Heart left ventricle (tissue), 16 donors: Measurements from ENCODE around the gene FAM43A. TPM values are rescaled to one million over a fixed set of nuclear protein-coding genes. Genes with fewer than 3 reads are reported as not detected.

ENCODE experiments used
- ATAC-seq, 4 donors: fragments of 200-7000 bp; cut with Tn5 transposase; one replicate each; pipeline ENCODE4 v1.9.1; 2020 to 2022; ENCODE audit warnings: moderate library complexity in 4 of 4, mild to moderate bottlenecking in 3 of 4, moderate number of reproducible peaks in 1 of 4
- DNase-seq, 5 donors: peaks; one replicate each; pipeline ENCODE4 v3.0.0-alpha.2; 2020
- H3K27ac ChIP-seq, 12 donors: fragments of 200-600 bp; sonication (generic) in 4 of 12; one replicate each; pipeline versions ENCODE4 v1.5.0 to v1.8.0; 2016 to 2022; ENCODE audit warnings: mild to moderate bottlenecking in 2 of 12
- H3K27me3 ChIP-seq, 9 donors: fragments of 200-600 bp; sonication (generic) in 2 of 9; one replicate each; pipeline versions ENCODE4 v1.5.1 to v1.8.0; 2016 to 2022; ENCODE audit warnings: mild to moderate bottlenecking in 3 of 9
- H3K36me3 ChIP-seq, 9 donors: fragments of 200-600 bp; sonication (generic) in 2 of 9; one replicate each; pipeline versions ENCODE4 v1.5.0 to v1.8.0; 2018 to 2022; ENCODE audit warnings: mild to moderate bottlenecking in 2 of 9
- H3K4me1 ChIP-seq, 12 donors: fragments of 200-600 bp; sonication (generic) in 4 of 12; one replicate each; pipeline versions ENCODE4 v1.5.0 to v1.8.0; 2016 to 2022; ENCODE audit warnings: mild to moderate bottlenecking in 3 of 12
- H3K4me3 ChIP-seq, 12 donors: fragments of 200-600 bp; sonication (generic) in 4 of 12; one replicate each; pipeline versions ENCODE4 v1.5.0 to v1.8.0; 2017 to 2022; ENCODE audit warnings: mild to moderate bottlenecking in 9 of 12, moderate library complexity in 4 of 12
- H3K9me3 ChIP-seq, 12 donors: fragments of 200-600 bp; sonication (generic) in 4 of 12; one replicate each; pipeline versions ENCODE4 v1.5.0 to v1.8.0; 2016 to 2022; ENCODE audit warnings: mild to moderate bottlenecking in 1 of 12
- POLR2A ChIP-seq, 2 donors: fragments of 450-650 bp; IDR thresholded peaks; one replicate each; pipeline ENCODE4 v1.6.1; 2017; ENCODE audit warnings: antibody characterized with exemption in 2 of 2, mild to moderate bottlenecking in 2 of 2, moderate library complexity in 2 of 2
- WGBS, 4 donors: extraction: QIAGEN DNeasy Blood & Tissue Kit in 2 of 4; methylation state at CpG; one replicate each; pipeline versions ENCODE4 v1.1.5 to v1.1.7; 2013 to 2018; 5-methylcytosine and 5-hydroxymethylcytosine counted together
- intact Hi-C, 10 donors: fragments of 100-400 bp; cut with DNase I; formaldehyde crosslinking; loops; one replicate each; pipeline versions ENCODE4 v1.11.1 to v1.14.2; 2022
- polyA plus RNA-seq, 2 donors: library from polyadenylated mRNA; stranded (reverse); fragments of 200-250 nt; gene quantifications; one replicate each; pipeline ENCODE4 v1.2.3, GENCODE V29; 2013
- total RNA-seq, 9 donors: library from RNA; depleted of rRNA in 2 of 9; stranded (reverse); fragments of >200 nt in 2 of 9; fragmentation: NEBNext Ultra II Directional in 3 of 9; extraction: Animal tissue kit (Norgen Biotek cat#: 25700) in 3 of 9; gene quantifications; one replicate each; pipeline versions ENCODE4 v1.1.0 to v1.2.4, GENCODE V29; 2016 to 2023
- TF ChIP-seq, protein P1 (sequence below), 12 donors: fragments of 200-600 bp; sonication (generic) in 4 of 12; IDR thresholded peaks; one replicate each; pipeline versions ENCODE4 v1.5.0 to v1.8.0; 2018 to 2022; ENCODE audit warnings: antibody characterized with exemption in 12 of 12, mild to moderate bottlenecking in 5 of 12
- donor health status: ischemic (EF 13 %, LVEDD 7.1; RV severe dilation, severe dysfunction).
- donor health status: healthy with polysubstance abuse.
- donor health status: DM: no; HTN: yes; CAD: no.
- donor health status: DM: no; HTN: no; CAD: no.
- donor health status: ischemic (EF 25% LVEDD 6.9; RV normal size, moderate dysfunction).
- donor health status: ischemic (EF 25% LVEDD 5.7; RV mildly dilated, moderate dysfunction).
- donor health status: healthy.
- donor health status: DM: yes; HTN: yes; CAD: no.
- donor health status: ischemic (EF 35%, LVEDD 5.7; RV mildly dilated, moderate dysfunction).
- donor health status: nonischemic (EF 11% LVEDD 7.7; RV severe dilation, severe dysfunction).
- donor health status: DM: yes; HTN: yes; CAD: no.
- donor health status: PGD.
- donor health status: ischemic (EF 29% LVEDD 5.4; RV normal size, mild dysfunction).
- donor health status: nonischemic (EF 23%, LVEDD 6.1; RV moderate dilation, normal function).

FAM43A gene
- total and polyA plus RNA-seq, 11 donors, result 7.5 to 34.8 (median 15.5) TPM

GRCh38 chr3:194687638-194688199 is 2.0 kb downstream of the FAM43A start:
- Histone ChIP-seq H3K27me3 (no peaks in the 10 kb centered on the region), H3K4me3 (peak overlapping the region; percentile 70 to 96 (median 86)), H3K9me3 (no peaks in the 10 kb centered on the region), H3K36me3 (peaks cover 0 to 8% (median 0%) of the 10 kb centered on the region in 9 donors), H3K27ac (peak overlapping the region; percentile 84 to 94 (median 91)), H3K4me1 (peaks cover 4 to 69% (median 53%) of the 10 kb centered on the region in 12 donors)
- 1 to 8% (median 4%) methylated on average over 13 to 57 of the region's 57 CpGs for WGBS, 4 donors
- peak in 1 of 2 donors; percentile 26 for TF ChIP-seq POLR2A (IDR thresholded peaks at IDR 0.05)
- TF ChIP-seq, protein P1, sequence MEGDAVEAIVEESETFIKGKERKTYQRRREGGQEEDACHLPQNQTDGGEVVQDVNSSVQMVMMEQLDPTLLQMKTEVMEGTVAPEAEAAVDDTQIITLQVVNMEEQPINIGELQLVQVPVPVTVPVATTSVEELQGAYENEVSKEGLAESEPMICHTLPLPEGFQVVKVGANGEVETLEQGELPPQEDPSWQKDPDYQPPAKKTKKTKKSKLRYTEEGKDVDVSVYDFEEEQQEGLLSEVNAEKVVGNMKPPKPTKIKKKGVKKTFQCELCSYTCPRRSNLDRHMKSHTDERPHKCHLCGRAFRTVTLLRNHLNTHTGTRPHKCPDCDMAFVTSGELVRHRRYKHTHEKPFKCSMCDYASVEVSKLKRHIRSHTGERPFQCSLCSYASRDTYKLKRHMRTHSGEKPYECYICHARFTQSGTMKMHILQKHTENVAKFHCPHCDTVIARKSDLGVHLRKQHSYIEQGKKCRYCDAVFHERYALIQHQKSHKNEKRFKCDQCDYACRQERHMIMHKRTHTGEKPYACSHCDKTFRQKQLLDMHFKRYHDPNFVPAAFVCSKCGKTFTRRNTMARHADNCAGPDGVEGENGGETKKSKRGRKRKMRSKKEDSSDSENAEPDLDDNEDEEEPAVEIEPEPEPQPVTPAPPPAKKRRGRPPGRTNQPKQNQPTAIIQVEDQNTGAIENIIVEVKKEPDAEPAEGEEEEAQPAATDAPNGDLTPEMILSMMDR (IDR thresholded peaks at IDR 0.05), result peak; percentile 24 to 69 (median 46)
- DNase-seq (peak; percentile 71 to 86 (median 82)), ATAC-seq (peak in 3 of 4 donors; percentile 20 to 53 (median 43))
- intact Hi-C loops, result loop anchor here (2.0 to 10.0 kb wide), 16 partner anchors 80 to 837 kb away; no protein-coding TSS in a partner anchor

DNA sequence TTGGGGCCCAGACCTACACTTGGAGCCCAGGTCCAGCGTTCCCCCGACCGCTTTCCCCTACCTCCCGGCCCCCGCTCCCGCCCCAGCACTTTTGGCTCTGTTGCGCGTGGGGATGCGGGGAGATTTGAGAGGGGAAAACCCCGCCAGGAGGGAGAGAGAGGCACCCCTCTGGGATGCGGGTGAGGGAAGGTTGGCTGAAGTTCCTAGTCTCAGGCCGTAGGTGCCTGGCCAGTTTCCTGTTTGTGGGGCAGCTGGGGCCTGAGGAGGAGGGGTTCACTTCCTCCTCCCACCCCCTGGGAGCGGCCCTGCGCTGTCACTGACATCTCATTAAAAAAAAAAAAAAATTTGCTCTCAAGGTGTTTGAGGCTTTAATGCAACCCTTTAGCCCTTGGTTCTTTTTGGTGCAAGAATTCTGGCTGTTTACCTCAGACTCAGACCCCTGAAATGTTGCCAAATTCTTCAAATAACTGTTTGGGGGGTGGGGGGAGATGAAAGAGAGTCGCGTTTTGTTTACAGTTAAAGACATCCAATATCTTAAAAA is 2.6 kb downstream of the FAM43A start:
- ATAC-seq (peak in 2 of 4 donors; percentile 16 to 21), DNase-seq (peak; percentile 55 to 79 (median 61))
- H3K4me1 ChIP-seq, result peaks cover 0 to 63% (median 48%) of the 10 kb centered on the region in 12 donors
- H3K27ac ChIP-seq, result peak overlapping the region; percentile 84 to 94 (median 91)
- intact Hi-C loops, result loop anchor here (5.0 to 10.0 kb wide), 15 partner anchors 79 to 837 kb away; no protein-coding TSS in a partner anchor
- peak overlapping the region; percentile 70 to 96 (median 86) for H3K4me3 ChIP-seq
- H3K36me3 ChIP-seq, result peaks cover 0 to 8% (median 0%) of the 10 kb centered on the region in 9 donors
- TF ChIP-seq, protein P1 (IDR thresholded peaks at IDR 0.05), result no peak
- TF ChIP-seq POLR2A (IDR thresholded peaks at IDR 0.05), result no peak
- no peaks in the 10 kb centered on the region for H3K9me3 ChIP-seq
- no peaks in the 10 kb centered on the region for H3K27me3 ChIP-seq
- WGBS, 4 donors, result 8 to 25% (median 20%) methylated on average over 7 to 16 of the region's 16 CpGs

DNA sequence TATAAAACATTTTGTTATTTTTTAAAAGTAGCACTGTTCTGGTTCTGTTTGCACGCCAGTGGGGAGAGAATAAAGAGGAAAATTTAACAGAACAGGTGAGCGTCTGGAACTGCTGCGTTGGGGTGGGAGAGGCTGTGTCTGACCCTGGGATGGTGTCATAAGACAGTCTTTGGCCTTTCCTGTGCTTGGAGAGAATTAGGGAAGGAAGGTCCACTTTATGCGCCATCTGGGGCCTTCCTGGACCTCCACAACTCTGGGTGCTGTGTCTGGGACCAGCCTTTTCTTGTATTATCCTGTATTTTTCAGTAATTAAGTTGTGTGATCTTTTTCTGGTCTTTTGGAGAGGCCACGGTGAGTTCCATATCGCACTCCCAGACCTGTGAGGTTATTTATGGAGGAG is 3.3 kb downstream of the FAM43A start:
- 46 to 56% (median 51%) methylated on average over 6 of the region's 6 CpGs for WGBS, 4 donors
- Histone ChIP-seq H3K4me1 (peaks cover 0 to 62% (median 46%) of the 10 kb centered on the region in 12 donors), H3K36me3 (peaks cover 0 to 8% (median 0%) of the 10 kb centered on the region in 9 donors), H3K27ac (peak overlapping the region in 11 of 12 donors; percentile 84 to 94 (median 91)), H3K4me3 (peak overlapping the region in 10 of 12 donors; percentile 24 to 96 (median 82)), H3K27me3 (no peaks in the 10 kb centered on the region), H3K9me3 (no peaks in the 10 kb centered on the region)
- intact Hi-C loops, result loop anchor here (5.0 to 10.0 kb wide), 15 partner anchors 78 to 836 kb away; no protein-coding TSS in a partner anchor
- DNase-seq (no peak), ATAC-seq (no peak)
- TF ChIP-seq, protein P1 (IDR thresholded peaks at IDR 0.05), result no peak
- no peak for TF ChIP-seq POLR2A (IDR thresholded peaks at IDR 0.05)

DNA sequence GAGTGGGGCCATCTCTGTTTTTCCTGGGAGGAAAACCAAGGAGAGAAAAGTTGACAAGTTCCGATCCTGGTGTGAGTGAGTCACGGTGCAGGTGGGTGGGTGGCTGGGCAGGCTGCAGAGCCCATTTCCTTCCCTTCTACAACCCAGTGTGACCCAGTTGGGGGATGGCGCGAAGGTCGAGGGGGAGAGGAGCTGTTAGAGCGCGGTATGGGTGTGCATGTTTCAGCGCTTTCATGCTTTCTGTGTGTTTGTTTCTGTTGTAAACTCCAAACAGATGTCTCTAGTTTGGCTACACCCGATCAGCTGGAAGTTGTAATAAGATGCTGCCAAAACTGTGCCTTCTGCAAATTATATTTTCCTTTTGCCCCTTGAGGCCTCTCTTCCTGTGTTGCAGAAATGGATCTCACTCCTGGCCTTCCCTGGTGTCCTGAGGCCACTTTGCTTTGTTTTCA is 3.8 kb downstream of the FAM43A start:
- peak in 1 of 4 donors; percentile 15 for ATAC-seq
- intact Hi-C loops, result loop anchor here (5.0 to 10.0 kb wide), 15 partner anchors 78 to 835 kb away; no protein-coding TSS in a partner anchor
- WGBS, 4 donors, result 34 to 50% (median 44%) methylated on average over 9 of the region's 9 CpGs
- Histone ChIP-seq H3K27me3 (no peaks in the 10 kb centered on the region), H3K27ac (peak overlapping the region in 11 of 12 donors; percentile 84 to 94 (median 91)), H3K36me3 (peaks cover 0 to 8% (median 0%) of the 10 kb centered on the region in 9 donors), H3K4me3 (peak overlapping the region in 9 of 12 donors; percentile 24 to 96 (median 80)), H3K9me3 (no peaks in the 10 kb centered on the region), H3K4me1 (peaks cover 0 to 62% (median 46%) of the 10 kb centered on the region in 12 donors)
- no peak for TF ChIP-seq POLR2A (IDR thresholded peaks at IDR 0.05)
- TF ChIP-seq, protein P1 (IDR thresholded peaks at IDR 0.05), result no peak
- DNase-seq, result peak in 2 of 5 donors; percentile 45 to 58
